ENCODE results near the gene OAT.

The OAT gene

DNA sequence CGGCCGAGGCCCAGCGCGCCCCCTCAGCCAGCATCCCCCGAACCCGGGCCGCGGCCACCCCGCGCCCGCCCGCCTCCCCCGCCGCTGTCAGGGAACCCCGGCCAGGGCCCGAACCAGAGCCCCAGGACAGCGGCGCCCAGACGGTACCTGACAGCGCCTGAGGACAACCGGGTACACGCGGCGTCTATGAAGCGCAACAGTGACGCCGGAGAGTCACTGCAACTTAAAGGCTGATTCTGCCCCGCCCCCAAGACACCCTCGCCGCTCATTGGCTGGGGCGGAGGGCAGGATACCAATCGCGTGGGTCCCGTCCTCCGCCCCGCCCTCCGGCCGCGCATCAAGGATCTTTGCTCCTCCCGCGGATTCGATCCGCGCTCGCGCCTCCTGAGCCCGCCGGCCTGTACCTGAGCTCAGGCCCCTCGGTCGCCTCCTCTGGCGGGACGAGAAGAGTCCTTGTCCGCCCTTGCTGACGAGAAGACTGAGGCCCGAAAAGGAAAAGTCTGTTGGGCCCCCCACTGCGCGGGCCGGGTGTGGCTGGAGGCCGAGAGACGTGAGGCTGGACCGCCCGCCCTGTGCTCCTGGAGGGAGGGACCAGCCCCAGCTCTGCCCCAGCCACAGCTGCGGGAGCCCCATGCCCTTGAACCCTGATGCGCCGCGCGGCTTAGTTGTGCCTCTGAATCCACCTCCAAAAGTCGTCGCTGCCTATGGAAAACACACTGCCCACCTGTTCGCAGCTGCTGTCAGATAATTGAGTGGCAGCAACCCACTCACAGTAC is at the start of gene OAT:
TSS of gene OAT (minus strand) at position 198 of the 776 bp plus-strand sequence. CDS start 6,752 bp downstream, outside the sequence.
- peak; percentile 95 for DNase-seq (ENCODE audit: low spot score)

DNA sequence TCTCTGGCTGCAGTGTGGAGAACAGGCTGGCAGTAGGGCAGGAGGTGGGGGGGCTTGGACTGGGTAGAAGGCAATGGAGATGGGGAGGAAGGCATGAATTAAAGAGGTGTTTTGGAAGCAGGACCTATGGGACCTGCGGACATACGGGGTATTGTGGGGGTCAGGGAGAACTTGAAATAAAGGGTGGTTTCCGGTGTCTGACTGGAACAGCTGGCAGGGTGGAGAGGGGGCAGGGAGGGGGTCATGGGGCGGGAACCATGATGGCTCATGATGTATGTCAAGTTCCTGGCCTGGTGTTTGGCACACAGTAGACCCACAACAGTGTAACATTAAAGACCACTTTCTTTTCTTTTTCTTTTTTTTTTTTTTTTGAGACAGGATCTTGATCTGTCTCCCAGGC is 48.4 kb upstream of the OAT start:
- no peak for DNase-seq (ENCODE audit: low spot score)

DNA sequence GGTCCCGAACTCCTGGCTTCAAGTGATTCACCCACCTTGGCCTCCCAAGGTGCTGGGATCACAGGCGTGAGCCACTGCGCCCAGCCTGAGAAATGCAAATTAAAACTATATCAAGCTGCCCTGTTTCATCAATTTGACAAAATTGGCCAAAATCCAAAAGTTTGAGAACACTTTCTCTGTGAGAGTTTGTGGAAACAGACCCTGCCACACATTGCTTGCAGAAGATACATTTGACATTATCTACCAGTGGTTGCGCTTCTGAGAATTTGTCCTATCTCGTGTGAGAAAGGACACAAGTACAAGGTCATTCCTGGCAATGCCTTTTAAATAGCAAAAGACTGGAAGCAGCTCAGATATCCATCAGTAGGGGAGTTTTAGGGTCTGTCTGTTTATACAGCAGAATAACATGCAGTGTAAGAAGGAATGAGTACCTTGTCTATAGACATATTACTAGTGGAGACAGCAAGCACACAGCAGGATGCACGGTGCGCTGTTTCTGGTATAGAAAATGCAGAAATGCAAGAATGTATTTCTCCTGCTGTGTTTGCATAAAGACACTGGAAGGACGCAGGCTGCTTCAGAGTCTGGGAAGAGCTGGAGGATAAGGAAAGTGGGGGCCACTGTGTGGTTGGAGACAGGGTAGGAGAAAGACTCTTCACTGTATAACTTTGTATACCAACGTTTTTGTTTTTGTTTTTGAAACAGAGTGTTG is 47.2 kb upstream of the OAT start:
- DNase-seq (ENCODE audit: low spot score) = no peak

DNA sequence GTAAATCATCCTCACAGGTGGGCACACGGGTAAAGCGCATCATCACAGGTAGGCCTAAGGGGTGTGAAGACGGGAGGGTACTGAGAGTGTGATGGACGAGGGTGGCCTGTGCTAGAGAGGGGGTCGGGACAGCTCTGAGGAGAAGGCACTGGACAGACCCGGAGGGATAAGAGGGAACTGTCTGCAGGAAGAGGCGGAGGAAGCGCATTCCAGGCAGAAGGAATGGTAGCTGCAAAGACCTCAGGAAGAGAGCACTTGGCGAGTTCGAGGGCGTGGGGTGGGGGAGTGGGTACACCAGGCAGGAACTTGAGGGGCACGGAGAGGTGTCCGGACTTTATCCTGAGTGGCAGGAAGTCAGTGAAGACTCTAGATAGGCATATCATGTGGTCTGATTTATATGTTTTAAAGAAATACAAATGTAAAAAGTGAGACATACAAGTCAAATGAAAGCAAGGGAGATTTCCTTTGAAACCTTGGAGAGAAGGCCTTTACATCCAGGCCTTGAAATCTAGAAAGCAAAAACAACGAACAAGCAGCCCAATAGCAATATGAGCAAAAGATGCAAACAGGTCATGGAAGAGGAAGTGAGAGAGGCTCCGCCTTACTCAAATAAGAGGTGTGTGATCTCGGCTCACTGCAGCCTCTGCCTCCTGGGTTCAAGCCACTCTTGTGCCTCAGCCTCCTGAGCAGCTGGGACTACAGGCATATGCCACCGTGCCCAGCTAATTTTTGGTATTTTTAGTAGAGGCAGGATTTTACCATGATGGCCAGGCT is 46.5 kb upstream of the OAT start:
- peak; percentile 11 for DNase-seq (ENCODE audit: low spot score)

DNA sequence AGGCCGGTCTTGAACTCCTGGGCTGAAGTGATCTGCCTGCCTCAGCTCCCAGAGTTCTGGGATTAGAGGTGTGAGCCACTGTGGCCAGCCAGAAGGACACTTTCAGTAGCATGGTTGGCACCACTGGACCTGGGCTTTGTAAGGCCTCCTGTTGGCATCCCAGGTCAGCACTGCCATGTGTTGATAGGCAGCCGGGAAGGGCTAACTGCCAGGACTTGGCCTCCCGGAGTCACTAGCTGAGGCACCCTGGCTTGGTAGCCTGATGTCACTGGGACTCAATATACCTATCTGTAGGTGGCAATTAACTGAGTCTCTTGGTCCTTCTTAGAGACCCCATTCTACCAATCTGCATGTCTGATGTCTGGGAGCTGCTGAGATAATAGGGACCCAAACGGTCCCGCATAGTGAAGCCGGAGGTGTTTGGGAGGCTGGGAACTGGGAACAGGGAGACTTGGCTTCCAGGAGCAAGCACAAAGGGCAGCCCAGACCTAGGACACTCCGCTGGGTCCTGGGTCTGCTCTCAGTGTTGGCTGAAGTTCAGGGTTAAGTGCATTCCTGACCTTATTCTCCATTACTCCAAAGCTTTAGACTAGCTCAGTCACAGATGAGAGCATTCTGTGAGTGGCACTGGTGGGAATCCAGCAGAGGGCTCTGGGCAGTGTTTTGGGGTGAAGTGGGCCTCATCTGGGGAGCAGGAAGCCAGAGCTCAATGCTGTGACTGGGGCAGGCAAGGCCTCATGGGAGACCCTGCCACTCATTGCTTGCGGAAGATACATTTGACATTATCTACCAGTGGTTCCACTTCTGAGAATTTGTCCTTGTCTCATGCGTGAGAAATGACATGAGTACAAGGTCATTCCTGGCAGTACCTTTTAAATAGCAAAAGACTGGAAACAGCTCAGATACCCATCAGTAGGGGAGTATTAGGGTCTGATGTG is 45.6 kb upstream of the OAT start:
- DNase-seq (ENCODE audit: low spot score) = no peak

DNA sequence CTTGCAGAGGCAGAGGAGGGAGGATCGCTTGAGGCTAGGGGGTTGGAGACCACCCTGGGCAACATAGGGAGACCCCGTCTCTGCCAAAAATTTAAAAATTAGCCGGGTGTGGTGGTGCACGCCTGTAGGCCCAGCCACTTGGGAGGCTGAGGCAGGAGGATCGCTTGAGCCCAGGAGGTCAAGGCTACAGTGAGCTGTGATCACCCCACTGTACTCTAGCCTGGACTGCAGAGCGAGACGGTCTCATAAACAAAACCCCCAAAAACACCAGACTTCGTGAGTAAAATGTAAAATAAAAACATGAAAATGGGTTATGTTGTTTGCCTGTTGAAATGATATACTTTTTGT is 43.6 kb upstream of the OAT start:
- no peak for DNase-seq (ENCODE audit: low spot score)

DNA sequence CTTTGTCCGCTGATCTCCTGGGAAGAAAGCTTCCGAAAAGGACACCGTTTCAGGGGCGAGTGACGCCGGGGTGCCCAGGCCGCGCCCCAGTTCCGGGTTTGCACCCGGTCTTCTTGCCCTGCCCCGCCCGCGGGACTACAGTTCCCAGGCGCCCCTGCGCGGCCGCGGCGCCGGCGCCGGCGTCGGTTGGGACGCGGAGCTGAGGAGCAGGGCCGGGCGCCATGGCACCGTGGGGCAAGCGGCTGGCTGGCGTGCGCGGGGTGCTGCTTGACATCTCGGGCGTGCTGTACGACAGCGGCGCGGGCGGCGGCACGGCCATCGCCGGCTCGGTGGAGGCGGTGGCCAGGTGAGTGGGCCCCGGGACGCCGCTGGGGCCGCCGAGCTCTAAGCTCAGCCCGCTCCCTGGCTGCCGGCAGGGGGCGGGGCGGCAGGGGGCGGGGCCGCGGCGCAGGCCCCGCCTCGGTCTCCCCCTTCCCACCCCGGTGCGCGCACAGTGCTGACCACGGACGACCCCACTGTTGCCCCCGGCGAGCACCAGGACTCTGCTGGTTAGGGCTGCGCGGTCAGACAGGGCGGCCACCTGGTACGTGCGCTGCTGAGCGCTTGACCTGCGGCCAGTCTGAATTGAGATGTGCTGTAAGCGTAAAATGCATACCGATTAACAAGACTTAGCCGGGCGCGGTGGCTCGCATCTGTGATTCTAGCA is 43.1 kb upstream of the OAT start, which contains the start of gene LHPP:
TSS of gene LHPP (plus strand) at position 182 of the 706 bp plus-strand sequence. CDS start at position 222, 40 bp downstream.
- peak; percentile 87 for DNase-seq (ENCODE audit: low spot score)

DNA sequence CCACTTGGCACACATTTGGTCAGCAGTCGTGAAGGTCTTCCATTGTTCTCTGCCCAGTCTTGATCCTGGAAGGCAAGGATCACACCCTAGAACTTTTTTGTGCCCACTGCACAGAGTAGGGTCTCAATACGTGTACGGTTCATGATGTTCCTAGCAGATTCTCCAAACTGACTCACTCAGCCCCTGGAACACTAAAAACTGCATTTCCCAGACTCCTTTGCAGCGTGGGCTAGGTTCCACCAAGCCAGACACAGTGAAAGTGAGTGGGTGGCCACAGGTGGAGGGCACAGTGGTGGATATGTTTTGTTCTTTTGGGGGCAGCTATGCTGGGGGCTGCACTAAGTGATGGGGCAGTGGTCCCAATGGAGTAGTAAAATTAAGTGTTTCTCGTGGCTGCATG is 41.4 kb upstream of the OAT start:
- no peak for DNase-seq (ENCODE audit: low spot score)

DNA sequence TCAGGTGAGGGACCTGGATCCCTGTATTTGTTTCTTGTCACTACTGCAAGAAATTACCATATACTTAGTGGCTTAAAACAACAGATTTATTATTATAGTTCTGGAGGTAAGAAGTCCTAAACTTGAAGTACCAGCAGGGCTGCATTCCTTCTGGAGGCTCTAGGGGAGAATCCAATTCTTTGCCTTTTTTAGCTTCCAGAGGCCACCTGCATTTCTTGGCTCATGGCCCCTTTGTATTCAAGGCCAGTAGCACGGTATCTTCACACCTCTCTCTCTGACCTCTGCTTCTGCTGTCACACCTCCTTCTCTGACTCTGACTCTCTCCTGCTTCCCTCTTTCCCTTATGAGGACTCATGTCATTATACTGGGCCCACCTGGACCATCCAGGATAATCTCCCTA is 40.7 kb upstream of the OAT start:
- DNase-seq (ENCODE audit: low spot score) = no peak

DNA sequence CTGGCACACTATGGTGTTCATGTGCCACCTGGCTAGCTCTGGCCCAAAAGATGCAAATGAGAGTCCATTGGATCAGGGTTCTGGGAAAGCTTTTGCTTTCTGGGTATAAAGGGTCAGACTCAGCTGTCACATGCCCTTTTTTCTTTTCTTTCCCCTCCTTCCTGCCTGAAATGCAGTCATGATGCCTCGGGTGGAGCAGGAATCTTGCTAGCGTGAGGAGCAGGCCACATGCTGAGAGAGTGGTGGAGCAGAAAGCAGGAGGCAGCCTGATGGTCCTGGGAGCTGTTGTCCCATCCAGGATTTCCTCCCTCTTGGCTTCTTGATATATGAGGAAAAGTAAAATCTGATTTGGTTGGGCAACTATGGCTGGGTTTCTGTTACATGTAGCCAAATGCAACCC is 40.2 kb upstream of the OAT start:
- no peak for DNase-seq (ENCODE audit: low spot score)

DNA sequence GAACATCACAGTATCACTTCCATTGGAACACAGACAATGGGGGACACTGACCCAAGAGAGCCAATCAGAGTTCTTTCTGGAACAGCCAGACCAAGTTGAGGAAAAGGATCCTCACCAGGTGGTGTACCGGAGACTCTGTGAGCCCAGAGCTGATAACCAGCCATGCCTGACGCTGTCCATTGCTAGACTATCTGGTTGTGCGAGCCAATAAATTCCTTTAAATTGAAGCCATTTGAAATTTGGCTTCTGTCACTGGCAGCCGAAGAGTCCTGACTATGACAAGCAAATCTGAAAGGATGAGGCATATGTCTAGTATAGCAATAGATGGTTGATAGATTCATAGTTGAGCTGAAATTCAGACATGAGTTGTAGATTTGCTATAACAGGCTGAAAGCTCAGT is 39.8 kb upstream of the OAT start:
- no peak for DNase-seq (ENCODE audit: low spot score)

DNA sequence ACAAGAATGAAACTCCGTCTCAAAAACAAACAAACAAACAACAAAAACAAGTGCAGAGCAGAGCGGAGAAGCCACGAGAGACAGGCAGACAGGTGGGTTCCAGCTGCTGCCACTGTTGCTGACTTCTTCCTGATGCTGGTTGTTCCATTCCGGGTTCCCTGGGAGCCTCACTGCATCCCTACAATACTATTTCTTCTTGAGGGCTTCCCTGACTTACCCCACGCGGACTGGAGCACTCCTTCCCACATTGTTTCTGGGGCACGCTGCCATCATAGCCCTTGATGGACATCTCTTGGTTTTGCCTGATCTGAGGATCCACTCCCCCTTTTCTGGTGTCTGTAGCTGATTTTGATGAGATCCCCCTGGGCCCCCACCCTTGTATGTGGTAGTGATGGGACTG is 36.7 kb upstream of the OAT start:
- no peak for DNase-seq (ENCODE audit: low spot score)

DNA sequence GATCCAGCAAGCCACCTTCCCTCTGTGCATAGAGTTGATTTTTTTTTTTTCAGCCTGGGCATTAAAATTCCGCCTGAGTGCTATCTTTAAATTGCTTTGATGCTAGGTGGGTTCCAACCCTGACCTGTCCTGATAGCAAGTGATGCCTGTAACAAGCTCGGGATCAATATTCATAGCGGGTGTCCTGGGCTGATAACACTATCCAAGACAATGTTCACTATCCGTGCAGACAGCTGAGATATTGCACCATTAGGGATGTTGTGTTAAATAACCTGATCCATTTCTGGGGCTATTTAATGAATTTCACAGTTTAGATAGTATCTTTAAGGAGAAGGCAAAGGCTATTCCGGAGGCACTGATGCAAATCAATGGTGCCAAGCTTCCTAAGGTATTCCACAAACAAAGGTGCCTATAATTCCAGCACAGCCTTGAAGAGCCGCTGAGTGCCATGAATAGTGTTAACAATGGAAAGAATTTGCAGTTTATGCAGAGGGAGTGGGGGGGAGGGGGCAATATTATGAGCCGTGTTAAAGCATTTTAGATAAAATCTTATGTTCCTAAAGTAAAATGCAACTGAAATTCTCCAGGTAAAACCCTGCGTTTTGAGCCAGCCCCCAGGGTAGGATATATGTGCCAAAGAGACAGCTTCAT is 35.4 kb upstream of the OAT start:
- no peak for DNase-seq (ENCODE audit: low spot score)

DNA sequence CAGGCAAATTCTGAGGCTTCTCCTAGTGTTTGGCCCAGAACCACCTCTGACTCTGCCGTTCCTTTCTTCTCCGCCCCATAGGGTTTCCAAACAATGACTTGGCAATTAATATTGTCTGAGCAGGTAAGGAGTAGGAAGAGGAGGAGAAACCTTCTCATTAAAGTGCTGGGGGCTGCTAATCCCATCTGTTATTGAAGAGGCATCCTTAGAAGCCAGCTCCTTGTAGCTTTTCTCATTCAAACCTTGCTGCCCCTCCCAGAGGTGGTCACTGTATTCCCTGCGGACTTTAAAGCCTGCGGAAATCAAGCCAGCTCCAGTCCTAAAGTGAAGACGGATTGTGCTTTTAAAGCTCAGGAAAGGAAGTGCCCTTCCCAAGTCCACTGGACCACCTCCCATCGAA is 32.6 kb upstream of the OAT start:
- DNase-seq (ENCODE audit: low spot score) = no peak

DNA sequence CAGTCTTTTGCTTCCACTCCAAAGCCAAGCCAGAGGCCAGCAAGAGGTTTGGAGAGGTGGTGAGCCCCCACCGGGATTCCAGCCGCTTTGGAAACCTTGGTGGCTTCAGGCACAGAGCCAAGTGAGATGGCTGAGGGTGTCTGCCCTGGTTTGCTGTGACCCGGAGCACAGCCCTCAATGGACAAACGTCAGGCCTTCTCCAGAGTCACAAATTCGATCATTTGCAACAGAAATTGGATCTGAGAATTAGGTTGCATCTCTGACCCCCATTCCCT is 32.0 kb upstream of the OAT start:
- DNase-seq (ENCODE audit: low spot score) = no peak

DNA sequence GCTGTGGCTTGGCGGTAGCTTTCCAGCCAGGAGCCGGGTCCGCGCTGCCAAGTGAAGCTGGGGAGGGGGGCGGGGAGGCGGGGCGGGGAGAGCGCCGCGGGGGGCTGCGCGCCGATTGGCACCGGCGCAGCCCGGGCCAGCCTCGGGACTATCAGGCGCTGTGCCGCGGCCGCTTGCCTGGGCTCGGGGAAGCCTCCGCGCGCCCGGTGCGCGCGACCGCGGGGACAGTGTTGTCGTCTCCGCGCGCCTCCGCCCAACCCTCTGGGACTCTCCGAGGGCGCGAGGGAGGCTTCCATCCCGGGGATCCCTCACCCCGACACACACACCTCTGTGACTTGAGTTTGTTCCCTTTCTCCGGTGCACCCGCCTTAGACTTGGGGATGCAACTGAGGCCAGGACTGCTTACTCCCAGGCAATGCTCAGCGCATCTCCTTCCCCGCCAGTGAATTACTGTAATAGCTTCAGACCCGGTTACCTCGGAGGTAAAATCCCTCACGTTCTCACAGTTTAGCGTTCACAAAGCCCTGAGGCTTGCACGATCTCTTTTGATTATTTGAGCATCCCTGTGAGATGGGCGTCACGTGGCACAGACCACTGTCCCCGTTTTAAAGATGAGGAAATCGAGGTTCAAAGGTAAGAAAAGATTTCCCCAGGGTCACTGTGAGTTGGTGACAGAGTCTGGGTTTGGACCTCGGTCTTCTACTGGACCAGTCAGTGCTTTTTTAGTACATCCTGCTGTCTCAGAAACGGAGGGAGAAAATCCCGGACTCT is 31.5 kb upstream of the OAT start, which contains the start of gene NKX1-2:
TSS of gene NKX1-2 (minus strand) at position 24 of the 771 bp plus-strand sequence. CDS start 92 bp downstream, outside the sequence.
- no peak for DNase-seq (ENCODE audit: low spot score)

DNA sequence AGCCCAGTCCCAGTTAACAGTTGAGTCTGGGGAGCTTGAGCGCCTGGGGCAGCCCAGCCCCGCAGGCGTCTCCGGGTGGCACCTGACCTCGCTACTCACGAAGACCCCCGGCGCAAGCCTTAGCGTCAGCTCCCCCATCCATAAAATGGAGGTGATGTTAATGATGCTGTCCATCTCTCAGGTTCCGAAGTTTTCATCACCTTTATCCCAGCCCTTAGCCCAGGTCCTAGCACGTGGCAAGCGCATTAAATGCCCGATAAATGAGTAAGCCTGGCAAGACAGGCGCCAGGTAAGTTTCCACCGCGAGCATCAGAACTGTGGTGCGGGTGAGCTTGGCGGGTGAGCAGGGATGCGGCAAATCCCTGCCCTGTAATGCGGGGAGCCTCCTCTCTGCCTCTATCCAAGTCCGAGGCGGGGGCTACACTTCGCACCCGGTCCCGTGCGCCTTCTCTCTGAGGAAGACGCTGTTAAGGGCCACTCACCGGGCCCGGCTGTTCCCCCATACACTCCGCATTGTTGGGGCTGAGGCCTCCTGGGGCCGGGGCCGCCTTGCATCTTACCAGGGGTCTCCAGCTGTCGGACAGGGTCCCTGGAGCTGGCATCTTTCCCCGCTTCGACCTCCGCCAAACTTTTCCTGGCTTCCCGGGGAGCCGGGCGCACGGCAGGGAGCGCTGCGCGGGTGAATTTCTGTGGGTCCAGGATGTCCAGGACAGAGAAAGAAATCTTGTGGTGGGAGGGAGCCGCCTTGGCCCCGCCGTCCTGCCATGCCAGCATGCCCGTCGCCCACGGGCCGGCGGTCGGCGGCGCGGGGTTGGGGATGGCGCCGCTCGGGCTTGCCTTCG is 30.7 kb upstream of the OAT start:
- DNase-seq (ENCODE audit: low spot score) = no peak

DNA sequence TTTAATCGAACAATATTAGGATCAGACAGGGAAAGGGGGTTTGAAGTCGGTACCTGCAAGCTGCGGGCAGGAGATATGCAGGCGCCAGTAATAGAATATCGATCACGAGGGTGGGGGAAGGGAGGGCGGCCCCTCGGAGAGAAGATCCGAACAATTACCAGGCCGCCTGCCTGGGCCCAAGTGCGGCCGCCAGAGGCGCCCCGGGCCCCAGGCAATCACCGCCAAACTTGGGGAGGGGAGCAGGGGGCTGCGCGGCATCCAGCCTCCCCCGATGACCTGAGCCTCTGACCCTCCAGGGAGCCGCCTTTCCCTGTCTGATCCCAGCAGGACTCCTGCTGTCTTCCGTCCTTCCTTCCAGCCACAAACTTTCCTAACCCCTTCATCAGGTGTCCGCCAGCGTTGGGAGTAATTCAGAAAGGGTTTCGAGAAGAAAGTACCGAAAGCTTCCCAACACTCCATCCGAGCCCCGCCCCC is 30.0 kb upstream of the OAT start:
- no peak for DNase-seq (ENCODE audit: low spot score)
